Posterior cingulate gyrus (tissue), 11 donors: ENCODE results near the gene ERBB4.

Source experiments
- DNase-seq, 10 donors: peaks; one replicate each; pipeline versions ENCODE4 v3.0.0 to v3.0.0-alpha.2; 2020 to 2021; ENCODE audit warnings: mixed read lengths in 3 of 10
- intact Hi-C: fragments of 100-400 bp; cut with DNase I; formaldehyde crosslinking; loops from one replicate; pipeline ENCODE4 v1.15.1; 2023

Gene ERBB4

DNA sequence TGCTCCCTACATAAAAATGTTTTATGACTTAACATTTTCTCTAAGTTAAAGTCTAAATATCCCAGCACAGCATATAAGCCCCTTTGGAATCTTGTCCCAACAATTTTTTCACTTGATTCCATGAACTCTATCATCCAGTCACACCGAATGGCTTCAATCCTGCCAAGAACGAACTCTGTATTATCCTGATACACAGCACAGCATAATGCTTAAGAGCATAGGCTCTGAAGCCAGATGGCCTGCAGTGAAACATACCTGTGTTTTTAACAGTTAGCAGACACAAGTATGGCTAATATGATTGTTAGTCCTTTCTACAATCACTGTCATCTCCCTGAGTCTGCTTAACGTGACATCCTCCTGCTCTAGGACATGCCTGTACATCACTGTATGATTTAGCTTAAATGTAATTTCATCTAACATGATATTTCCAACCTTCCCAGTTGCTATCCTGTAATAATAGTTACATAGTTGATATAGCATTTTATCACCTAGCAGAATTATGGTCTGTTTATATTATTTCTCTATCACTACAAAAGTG lies 669.5 kb downstream of the ERBB4 start:
- intact Hi-C loops, result no loop called here
- no peak for DNase-seq

DNA sequence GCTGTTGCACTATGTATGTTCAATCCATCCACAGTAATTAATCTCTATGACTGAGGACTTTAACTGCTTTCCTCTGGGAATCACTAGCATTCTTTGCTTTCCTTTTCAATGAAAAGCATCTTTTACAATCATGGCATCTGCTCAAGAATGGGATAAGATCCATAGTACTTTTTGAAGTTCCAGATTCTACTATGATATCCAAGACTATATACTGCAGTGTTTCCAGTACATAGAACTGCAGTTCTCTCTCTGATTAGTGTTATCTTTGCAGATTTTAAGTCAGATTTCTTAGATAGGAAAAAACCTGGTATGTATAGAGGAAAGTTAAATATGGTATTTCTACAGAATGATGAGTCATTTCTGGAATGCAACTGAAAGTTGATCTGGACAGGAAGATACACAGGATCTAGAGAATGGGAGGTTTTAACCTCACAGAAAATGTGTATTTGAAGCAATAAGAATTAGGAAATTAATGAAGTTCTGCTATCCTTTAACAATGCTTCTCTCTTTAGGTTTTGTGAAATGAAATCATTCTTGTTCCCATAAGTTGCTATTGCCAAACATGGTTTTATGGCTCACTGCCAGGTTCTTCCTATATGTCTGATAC lies 670.7 kb downstream of the ERBB4 start:
- no peak for DNase-seq
- intact Hi-C loops, result no loop called here

DNA sequence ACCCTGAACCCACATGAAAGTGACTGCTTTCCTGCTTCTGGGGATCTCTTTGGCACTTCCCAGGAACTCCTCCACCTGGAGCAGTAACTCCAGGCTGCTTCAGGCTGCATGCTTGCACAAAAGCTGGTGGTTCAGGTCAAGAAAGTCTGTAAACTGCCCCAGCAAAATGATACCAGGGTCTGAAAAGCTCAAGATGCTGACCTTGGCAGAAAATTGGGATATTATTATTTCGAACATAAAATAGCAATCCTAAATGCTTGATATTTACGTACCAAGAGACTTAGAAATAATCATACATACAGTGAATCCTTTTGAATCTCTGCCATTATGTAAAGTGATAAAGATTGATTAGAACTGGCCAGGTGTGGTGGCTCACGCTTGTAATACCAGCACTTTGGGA lies 674.3 kb downstream of the ERBB4 start:
- no peak for DNase-seq
- intact Hi-C loops, result no loop called here

DNA sequence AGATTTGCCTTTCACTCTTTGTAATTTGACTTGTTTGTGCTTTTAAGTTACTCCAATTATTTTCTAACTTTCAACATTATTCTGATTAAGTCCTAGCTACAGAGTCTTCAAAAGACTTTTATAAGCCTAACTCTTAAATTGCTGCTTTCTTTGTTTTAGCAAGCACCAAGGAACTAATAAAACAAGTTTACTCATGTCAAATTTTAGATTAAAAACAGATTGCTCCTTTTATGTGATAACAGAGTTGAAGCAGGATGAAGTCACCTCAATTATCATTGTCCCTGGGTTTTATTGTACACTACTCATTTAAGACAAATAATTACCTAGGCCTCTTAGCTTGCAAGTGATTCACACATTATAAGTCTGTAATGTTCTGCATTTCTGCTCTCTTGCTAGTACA lies 678.4 kb downstream of the ERBB4 start:
- intact Hi-C loops, result no loop called here
- DNase-seq, result no peak

DNA sequence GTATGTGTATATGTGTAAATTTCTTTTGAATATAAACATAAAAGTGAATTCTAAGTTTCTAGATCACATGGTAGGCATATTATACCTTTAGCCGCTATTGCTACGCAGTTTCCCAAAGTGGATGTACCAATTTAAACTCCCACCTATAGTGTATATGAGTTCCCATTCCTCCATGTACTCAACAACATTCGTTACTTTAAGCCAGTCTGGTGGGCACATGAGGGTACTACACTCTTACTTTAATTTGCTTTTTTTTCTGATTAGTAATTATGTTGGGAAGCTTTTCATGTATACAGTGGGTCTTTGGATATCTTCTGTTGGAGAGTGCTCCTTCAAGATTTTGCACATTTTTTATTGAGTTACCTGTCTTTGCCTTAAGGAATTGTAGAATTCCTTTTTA lies 683.8 kb downstream of the ERBB4 start:
- no peak for DNase-seq
- intact Hi-C loops, result no loop called here

DNA sequence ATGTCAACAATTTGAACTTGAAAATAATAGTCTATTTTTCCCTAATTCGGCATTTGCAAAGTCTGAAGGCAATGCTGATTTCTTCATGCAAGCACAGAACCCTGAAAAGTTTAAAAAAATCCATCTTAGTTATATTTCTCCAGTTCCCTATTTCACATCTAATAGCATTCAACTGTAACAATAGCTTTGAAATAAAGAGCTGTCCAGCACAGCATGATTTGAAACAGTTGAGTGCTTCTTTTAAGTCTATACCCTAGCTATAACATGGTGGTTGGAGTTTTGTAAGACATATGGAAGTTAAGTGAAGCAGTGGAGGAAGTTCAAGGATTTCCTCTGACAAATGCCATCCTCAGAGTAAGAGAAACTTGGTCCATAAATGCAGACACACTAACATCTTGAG lies 691.9 kb downstream of the ERBB4 start:
- no peak for DNase-seq
- intact Hi-C loops, result no loop called here

DNA sequence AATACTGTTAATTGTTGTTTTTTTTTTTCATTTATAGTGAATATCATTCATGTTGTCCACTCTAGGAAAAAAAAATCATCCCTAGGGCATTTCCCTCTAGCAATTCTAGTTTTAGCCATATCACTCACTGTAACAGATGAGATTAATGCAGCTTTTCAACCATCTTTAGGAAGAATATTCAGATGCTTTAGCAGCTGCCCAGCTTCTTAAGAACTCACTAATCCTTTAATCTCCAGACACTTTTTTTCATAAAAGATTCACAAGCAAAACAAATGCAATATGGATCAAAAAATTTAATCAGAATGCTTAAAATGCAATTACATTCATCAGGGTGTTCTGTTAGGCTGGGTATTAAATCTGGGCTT lies 692.6 kb downstream of the ERBB4 start:
- intact Hi-C loops, result no loop called here
- no peak for DNase-seq

DNA sequence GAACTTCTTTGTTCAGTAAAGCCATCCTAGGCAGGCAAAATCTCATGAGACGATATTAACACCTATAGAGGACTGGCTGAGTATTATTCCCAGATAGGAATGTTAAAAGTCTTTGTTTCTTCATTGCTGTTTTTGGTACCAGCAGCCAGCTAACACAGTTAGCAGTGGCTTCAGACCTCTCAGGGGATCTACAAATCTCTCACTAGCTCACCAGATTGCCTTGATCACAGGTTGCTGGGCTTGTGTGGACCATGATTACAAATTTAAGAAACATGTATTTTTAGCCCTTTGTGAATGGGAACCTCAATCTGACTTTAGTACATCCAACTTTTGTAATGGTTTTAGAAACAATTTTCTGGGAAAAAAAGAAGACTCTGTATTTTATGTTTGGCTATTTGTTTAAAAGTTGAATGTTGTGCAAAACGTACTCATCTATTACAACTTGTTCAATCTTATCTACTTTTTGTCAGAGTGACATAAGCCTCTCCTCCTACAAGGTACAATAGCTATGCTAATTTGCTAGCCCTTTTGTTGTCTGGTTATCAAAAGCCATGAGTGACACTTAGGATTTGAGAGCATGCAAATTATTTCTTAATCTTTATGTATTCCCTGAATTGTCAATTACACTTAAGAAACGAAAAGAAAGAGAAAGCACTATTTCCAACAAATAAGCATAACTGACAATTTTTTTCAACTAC lies 693.1 kb downstream of the ERBB4 start:
- DNase-seq, result no peak
- intact Hi-C loops, result no loop called here

DNA sequence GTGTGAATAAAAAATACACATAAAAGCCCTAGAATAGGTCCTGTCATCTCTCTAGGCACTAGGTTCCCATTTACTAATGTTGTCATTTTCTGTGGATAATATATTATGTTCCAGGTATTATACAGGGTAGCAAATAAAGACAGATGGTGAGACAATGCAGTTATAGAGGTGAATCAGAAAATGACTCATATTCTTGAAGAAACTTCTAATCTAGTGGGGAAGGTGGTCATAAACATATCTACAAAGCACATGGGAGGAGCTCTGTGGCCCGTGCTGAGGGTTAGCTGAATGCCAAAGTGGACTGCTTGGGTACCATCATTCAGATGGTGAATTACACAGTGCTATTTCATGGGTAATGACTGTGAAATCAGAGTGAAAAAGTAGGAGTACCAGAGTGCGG lies 700.9 kb downstream of the ERBB4 start:
- intact Hi-C loops, result no loop called here
- DNase-seq, result no peak

DNA sequence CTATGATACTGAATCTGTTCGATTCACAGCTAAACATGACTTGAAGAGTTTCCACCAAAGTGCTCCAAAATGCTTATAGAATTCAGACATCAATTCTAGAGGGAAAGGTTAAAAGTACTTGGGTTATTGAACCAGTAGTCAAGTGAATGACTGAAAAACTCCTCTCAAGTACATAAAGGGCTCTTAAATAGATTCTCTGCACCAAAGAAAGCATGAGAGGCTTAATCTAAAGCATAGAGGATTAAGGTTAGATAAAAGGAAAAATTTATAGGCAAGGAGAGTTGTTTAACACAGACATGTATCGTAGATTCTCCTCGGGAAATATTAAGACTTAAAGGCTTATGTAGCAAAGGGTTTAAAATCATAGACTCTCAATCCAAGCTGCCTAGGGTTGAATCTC lies 701.4 kb downstream of the ERBB4 start:
- no peak for DNase-seq
- intact Hi-C loops, result no loop called here

DNA sequence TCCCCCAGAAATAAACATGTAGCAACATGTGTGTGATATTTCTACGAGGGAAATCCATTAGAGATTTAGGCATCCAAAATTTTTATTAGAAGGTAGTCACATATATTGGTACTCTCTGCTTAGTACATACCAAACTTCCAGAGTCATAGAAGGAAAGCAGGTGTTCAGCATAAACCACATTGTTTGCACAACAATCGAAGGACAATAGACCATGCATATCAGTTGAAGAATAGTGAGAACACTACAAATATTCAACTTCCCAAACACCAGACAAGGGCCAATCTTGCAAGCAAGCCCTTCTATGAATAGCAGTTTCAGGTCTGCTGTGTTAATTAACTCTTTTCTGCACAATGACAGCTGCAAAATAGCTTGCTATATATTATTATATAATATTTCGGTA lies 702.2 kb downstream of the ERBB4 start:
- DNase-seq, result no peak
- intact Hi-C loops, result no loop called here

DNA sequence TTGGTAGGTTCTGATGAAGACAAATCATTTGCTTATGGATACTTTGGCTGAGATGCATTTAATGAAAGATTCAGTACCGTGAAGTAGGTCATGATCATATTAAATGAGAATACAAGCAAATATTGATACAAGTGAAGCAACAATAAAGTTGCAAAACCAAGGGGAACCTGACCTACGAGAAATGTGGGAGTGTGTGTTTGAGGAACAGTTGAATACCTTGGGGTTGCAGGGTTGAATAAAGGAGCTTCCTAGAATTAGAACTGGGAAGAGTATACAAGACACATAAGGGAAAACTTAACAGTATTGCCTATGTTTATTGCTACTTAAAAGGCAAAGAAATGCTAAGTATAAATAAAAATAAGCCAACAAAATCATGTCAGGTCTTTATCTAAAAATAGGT lies 702.9 kb downstream of the ERBB4 start:
- DNase-seq, result no peak
- intact Hi-C loops, result no loop called here

DNA sequence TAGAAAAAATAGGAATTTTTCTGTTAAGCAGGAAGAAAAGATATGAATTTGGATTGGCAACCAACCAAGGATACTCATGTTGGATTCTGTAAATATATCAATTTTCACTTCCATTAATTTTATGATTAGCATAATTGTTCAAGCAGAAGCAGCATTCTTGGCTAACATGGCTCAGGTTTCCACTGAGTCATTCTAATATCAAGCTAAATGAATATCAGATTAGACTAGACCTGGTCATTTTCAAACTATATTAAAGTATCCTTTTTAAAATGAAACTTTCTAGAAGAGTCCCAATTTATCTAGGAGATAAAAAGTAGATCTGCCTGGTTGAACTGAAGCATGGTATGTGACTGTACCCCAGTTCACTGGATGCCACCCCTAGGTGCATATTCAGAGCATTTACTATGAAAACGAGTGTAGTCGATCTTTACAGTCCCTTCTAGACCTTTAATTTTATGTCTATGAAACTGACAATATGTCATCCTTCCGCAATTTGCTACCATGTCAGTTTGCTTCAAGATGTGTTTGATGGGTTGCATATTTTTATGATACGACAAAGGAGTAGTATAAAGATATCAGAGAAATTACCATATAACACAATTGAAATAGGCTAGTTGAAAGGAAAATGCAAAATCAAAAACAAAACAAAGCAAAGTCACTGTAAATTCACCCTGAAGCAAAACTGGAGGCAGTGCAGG lies 704.9 kb downstream of the ERBB4 start:
- no peak for DNase-seq
- intact Hi-C loops, result no loop called here

DNA sequence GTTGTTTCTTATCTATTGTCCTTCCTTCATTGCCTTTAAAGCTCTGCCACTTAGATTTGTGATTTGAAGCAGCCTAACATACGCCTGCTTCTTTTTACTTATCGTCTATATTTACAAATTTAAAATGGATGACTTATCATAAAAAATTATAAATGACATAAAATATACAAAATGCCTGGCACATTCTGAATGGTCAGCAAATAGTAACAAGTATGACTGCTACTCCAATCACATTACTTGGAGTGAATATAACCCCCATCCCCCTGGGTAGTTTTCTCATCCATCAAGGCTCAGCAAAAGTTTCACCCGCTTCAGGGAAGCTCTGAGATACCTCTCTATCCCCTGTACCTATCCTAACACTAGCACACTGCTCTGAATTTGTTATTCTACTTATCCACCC lies 708.9 kb downstream of the ERBB4 start:
- intact Hi-C loops, result no loop called here
- DNase-seq, result no peak

DNA sequence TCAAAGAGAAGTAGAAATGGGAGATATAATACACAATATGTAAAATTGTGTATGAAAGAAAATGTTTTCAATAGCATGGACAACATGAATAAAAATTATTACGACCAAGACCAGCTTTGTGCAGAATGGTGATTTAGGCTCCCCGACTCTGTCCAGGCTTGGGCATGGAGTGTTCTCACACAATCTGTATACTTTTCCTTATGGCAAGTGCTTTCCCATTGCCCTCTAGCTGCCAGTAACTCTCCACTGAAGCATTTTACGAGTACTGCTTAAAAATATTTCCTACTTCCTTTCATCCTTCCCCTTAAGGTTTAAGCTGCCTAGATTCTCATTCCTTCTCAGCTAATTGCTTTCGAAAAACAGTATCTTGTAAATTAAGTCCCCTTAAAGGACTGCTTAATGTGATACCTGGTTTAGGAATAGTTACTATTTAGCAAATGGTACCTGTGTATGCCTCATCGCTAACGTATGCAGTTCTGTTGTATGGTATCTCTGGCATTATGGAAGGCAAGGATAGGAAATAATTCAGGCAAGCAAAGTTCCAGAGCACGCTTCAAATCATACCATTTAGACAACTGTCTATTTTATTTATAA lies 714.6 kb downstream of the ERBB4 start:
- intact Hi-C loops, result no loop called here

DNA sequence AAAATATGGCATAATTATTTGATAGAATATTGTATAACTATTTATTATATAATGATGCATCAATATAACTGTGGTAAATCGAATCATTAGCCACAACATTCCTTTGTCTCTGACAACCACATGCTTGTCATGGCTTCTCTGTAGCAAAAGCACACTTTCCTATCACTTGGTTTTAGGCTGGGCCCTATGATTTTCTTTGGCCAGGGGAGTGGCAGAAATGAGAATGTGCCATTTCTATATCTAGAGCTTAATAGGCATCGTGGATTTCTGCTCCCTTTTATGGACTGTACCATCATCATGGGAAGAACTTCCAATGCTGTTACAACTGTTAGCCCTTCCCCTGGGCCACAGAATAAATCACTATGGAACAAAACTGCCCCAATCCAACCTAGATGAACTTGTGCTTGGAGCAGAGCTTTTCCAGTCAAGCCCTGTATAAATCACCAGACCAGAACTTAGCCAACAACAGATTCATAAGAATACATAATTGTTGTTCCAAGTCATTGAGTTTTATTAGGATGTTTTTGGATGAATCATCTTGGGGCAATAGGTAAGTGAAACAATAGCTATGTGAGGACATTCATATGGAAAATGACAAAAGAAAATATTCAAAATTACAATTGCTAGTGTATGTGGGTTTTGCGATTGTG lies 715.8 kb downstream of the ERBB4 start:
- no peak for DNase-seq
- intact Hi-C loops, result no loop called here

More for the DNA sequence above, 714.6 kb downstream of the ERBB4 start:
- DNase-seq, result no peak

DNA sequence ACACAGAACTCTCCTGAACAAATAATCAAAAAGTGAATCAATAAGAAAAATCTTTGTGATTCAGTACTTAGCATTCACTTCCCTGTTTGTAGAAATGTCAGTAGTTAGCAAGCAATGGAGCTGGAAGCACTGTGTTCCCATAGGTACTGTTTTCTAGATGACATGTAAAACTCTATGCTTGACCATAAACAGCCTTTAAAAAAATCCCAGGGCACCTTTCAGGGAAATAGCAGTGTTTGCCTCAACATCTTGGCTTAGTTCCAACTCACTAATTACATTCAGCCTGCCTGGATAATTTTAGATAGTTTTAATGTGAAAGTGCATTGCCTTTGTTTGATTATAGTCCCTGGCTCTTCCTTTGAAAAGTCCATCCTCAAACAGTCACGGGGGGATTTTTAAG lies 721.8 kb downstream of the ERBB4 start:
- intact Hi-C loops, result no loop called here
- DNase-seq, result no peak

DNA sequence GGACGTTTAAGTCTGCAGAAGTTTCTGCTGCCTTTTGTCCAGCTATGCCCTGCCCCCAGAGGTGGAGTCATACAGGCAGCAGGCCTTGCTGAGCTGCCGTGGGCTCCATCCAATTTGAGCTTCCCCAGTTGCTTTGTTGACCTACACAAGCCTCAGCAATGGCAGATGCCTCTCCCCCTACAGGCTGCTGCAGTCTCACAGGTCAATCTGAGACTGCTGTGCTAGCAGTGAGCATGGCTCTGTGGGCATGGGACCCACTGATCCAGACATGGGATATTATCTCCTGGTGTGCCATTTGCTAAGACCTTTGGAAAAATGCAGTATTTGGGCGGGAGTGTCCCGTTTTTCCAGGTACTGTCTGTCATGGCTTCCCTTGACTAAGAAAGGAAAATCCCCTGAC lies 726.0 kb downstream of the ERBB4 start:
- intact Hi-C loops, result no loop called here
- DNase-seq, result peak in 1 of 10 donors; percentile 54

DNA sequence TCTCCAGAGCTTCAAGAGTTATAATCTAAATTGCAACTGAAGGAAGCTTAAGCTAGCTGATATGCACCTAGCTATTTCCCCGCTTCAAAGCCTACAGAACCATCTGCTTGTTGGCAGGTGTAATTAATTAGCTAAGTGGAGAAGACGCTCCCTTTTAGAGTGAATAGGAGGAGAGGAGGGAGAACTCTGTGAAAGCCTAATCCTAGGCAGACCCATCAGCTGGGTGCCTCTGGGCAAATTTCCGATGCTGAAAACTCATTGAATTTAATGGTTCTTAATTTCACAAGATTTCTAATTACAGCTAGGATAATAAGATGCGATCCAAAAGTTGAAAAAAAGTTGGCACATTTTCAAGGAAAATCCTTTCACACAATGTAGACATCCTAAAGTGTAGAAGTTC lies 735.9 kb downstream of the ERBB4 start:
- intact Hi-C loops, result no loop called here
- DNase-seq, result no peak

DNA sequence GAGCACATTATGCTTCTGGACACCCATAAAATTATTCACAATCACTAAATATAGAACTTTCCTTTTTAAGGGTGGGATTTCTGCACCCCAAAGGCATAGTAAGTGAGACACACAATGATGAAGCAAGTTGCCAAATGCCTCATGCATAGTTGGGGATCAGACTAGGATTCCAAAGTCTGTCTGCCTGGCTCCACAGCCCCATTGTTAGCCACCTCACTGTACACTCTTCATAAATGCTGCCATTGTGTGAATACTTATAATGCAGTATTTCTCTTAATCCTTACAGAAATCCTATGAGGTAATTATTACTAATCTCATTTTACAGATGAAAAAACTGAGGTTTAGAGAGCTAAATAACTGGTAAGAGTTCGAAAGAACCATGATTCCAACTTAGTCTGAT lies 738.6 kb downstream of the ERBB4 start:
- intact Hi-C loops, result no loop called here
- DNase-seq, result no peak

DNA sequence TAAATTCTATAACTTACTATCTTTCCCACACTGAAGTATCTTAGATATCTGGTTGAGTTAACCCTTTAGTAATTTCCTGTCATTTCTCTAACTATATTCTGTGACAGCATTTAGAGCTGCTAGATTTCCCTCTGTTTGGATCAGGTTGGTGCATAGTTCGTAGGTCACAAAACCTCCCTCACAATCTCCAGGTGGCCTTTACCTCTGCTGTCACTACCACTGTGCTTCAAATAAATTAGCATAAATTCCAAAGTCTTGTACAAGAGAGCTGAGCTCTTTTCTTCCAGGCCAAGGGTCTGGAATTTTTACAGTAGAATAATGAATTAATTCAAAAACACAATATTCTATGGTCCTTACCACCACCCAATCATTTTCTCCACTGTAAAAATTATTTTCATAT lies 739.7 kb downstream of the ERBB4 start:
- intact Hi-C loops, result no loop called here
- no peak for DNase-seq
